DMS53 treated with DMSO at 0.1 percent for 48 hours (cell line): ENCODE measurements around the gene FZD8.
A peak's percentile ranks its signal among the peaks of the same experiment; 100 is the strongest.
"Not testable (repeated sequence)": the region's sequence is repeated elsewhere in the genome, so short reads cannot be mapped to it uniquely, and the experiment has no call there.

Source experiments
- DNase-seq: peaks from one replicate; lab custom pipeline; 2025; ENCODE audit not compliant: unreplicated experiment; lab: John Stamatoyannopoulos, UW

Gene FZD8

DNA sequence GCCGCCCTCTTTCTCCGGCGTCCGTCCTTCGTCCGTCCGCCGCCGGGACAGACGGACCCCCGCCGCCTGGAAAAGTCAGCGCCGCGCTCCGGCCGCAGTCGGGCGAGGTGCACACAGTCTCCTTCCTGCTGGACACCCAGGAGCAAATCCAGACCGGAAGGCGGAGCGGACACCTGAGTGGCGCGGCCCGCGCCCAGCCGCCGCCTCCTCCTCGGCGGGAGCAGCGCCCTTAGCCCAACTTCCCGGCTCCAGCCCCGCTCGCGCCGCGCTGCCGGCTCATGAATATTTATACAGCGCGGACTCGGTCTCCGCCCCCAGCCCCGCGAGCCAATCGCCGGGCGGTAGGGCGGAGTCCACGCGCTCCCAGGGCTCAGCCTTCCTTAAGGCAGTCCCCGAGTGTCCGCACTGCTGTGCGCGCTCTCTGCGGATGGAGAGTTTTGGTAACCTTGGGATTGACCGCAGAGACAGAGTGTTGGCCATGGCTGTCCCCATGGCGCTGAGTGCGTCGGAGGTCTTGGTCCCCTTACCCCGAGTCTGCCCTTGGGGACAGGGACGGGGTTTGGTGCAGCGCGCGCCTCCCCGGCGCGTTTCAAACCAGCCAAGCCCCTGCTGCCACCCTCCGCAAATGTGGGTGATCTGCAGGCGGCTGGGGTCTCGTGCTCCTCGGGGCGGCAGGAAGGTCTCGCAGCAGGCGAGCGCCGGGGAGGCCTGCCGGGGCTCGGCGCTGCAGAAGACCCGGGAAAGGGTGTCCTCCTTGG, at the start of gene FZD8:
Gene FZD8 (minus strand): TSS at position 262 of the 758 bp plus-strand sequence. CDS start 867 bp downstream, outside the sequence.
- no peak for DNase-seq

- DNase-seq: no peak
Measured at GRCh38 chr10:35691522-35692236, 49.6 kb upstream of the FZD8 start.

- no peak for DNase-seq
Measured at GRCh38 chr10:35690534-35690933, 48.4 kb upstream of the FZD8 start.

DNA sequence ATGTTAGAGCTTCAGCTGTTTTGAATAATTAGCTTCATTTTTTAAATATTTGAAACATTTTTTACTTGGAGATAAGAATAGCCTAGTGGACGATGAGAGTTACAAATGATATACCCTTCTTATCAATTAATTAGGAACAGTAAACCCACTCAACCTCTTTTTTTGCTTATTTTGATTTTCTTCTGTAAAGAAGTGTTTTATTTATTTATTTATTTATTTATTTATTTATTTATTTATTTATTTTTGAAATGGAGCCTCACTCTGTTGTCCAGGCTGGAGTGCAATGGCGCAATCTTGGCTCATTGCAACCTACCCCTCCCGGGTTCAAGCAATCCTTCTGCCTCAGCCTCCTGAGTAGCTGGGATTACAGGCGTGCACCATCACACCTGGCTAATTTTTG, 43.8 kb upstream of the FZD8 start:
- DNase-seq: not testable (repeated sequence)

GRCh38 chr10:35685402-35685801, 43.3 kb upstream of the FZD8 start:
- peak; percentile 75 for DNase-seq

- no peak for DNase-seq
Measured at GRCh38 chr10:35684586-35684985, 42.5 kb upstream of the FZD8 start.

DNA sequence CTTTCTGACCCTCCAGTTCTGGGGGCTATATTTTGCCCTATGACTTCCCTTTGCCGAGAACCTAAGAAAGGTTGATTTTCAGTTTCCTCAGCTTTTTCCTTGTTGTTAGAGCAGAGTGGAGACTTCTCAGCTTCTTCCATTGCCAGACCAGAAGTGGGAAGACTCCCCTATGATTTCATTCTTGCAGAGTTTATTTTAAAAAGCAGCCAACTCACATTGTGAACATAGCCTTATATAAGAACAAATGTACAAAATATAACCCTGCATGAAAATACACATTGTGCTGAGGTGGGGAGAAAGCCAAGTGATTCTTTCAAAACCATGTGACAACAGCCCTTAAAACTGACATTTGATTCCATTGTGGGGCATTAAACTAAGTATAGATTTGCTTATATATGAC, 33.8 kb upstream of the FZD8 start:
- DNase-seq: no peak

DNA sequence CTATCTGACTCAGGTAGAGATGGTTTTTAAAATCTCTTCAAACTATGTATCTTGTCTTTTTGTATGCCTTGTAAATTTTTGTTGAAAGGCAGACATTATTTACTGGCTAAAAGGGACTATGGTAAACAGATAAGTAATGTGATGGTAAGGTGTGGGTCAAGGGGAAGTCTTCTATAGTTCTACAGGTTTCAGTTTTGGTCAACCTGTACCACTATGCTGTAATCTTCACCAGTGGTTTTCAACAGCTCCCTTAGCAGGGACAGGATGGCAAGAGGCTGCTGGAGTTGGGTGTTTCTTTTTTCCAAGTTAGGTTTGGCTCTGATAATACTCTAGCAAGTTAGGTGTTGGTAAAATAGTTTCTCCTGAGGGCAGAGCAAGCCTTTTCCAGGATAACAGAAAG, 32.7 kb upstream of the FZD8 start:
- no peak for DNase-seq

DNA sequence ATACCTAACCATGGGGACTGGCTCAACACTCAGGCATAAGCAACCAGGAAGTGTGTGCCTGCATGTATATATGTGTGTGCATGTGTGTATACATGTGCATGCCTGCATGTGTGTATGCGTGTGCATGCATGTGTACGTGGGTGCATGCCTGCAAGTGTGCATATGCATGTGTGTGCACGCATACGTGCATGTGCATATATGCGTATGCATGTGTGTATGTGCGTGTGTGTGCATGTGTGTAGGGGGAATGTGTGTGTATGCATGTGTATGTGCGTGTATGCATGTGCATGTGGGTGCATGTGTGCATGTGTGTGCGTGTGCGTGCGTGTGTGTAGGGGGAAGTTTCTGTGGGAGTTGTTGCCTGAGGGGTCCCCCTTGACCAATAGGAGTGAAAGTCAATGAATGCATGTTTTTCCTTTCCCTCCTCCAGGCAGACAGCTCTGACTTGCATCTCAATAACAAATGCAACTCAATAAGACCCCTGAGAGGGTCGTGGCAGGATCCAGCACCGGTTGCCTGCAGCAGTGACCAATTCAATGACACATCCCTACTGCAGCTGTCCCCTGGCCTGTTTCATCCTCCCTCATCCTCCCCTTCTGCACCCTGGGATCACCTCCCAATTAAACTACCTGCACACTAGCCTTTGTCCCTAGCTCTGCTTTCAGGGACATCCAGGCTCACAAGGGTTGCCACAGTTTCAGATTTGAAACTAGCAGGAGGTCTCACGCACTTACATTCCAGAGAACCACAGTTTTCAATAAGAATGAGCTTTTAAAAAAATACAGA, 27.0 kb upstream of the FZD8 start:
- DNase-seq: no peak

DNA sequence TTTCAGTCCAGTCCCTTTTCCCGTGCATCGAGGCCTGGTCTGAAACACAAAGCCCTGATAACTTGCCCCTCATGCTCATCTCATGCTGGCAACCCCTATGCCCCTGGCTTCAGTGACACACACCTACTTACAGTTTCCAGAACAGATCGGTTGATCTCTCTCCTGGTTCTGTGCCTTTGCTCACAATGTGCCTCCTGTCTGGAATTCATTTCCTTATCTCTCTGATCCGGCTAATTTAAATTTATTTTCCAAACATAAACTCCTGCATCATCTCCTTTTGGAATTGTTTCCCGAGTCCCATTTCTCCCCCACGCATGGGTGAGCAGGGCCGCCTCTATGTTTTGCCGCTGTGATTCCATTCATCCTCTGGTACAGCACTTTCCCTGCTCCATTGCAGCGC, 25.9 kb upstream of the FZD8 start:
- DNase-seq: no peak

DNA sequence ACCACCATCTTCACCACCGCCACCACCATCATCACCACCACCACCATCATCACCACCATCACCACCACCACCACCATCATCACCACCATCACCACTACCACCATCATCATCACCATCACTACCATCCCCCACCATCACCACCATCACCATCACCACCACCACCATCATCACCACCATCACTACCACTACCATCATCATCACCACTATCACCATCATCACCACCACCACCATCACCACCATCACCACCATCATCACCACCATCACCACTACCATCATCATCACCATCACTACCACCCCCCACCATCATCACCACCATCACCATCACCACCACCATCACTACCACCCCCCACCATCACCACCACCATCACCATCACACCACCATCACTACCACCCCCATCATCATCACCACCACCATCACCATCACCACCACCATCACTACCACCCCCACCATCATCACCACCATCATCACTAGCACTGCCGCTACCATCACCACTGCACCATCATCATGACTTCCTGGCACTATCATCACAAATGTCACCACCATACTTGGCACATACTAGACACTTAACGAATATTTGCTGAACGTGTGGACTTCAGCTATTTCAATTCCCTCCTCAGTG, 25.3 kb upstream of the FZD8 start:
- DNase-seq: no peak

DNA sequence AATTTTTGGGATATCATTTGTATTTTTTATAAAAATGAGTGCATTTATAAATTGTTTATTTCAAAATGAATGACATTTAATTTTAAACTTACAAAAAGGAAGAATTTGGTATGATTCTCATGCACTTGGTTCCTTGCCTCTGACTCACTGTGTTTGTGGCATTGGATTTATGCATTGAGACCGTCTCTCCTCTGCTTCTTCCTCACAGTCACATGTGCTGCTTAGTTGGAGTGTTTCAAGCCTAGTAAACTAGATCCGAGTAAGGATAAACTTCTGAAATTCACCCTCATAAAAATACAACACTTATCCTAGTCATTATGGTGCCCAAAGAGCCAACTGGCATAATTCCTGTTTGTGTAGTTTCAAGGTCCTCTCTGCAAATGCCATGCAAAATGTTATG, 19.1 kb upstream of the FZD8 start:
- no peak for DNase-seq

- DNase-seq: no peak
Measured at GRCh38 chr10:35659456-35659855, 17.4 kb upstream of the FZD8 start.

- DNase-seq: no peak
Measured at GRCh38 chr10:35657621-35658020, 15.5 kb upstream of the FZD8 start.

GRCh38 chr10:35652824-35653223, 10.7 kb upstream of the FZD8 start:
- DNase-seq: no peak

- DNase-seq: no peak
Measured at GRCh38 chr10:35650894-35651293, 8.8 kb upstream of the FZD8 start.

- DNase-seq: no peak
Measured at GRCh38 chr10:35644050-35644950, 2.2 kb upstream of the FZD8 start.

DNA sequence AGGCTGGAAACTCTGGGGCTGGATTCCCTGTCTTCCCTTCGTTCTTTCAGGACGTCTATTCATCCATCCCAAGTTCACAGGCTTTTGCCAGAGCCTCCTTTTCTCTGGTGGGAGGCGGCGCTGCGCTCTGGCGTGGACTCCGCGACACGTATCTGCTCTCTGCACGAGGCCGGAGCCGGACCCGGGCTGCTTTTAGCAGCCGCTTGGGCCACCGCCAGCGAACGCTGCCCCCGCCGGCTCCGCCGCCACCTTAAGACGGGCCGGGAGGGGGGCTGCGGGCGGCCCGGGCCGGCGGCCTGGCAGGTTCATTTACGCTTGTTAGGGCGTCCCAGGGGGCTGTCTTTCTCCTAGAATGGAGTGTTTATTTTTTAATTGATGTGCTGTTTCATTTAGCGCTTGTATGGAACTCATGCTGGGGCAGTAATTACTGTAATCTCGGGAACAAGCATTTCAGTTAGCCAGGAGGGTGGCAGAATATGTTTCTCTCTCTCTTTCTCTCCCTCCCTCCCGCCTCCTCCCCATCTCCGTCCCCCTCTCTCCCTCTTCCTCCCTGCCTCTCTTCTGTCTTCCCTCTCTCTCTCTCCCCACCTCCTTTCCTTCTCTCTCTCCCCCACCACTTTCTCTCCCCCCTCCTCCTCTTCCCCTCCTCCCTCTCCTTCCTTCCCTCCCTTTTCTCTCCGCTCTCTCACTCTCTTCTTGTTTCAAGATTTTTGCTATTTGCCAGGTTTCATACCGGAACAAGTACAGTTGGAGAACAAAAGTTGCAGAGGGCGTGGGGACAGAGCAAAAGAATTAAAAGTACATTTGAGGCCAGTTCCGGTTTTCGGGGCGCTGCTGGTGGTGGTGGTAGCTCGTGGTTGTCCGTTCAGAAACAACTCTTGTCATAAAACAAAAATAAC, 1.3 kb upstream of the FZD8 start:
- no peak for DNase-seq

- no peak for DNase-seq
Measured at GRCh38 chr10:35642793-35643114, 658 bp upstream of the FZD8 start.

DNA sequence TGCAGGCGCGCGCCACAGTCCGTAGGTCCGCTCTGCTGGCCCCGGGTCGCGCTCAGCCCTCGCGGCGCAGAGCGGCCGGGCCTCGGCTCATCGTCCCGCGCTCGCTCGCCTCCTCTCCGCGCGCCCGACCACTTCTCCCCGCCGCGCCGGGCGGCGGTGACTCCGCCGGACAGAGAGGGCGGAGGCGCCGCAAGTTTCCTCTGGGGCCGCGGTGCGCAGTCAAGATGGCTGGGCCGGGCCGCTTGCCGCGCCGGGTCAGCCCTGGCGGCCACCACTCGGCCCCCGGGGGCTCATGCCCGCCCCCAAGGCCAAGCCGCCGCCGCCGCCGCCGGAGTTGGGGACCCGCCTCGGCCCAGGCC, 441 bp downstream of the FZD8 start:
- DNase-seq: no peak
